Activated B cell treated with CpG ODN at 0.5 μM for 24 hours (primary cell): Measurements from ENCODE around the gene CCKAR. TPM values are rescaled to one million over a fixed set of nuclear protein-coding genes. Genes with fewer than 3 reads are reported as not detected.

Source experiments
- ATAC-seq: fragments of 200-7000 bp; cut with Tn5 transposase; one replicate; pipeline ENCODE4 v1.10.0; 2021; ENCODE audit warnings: low read depth, mild to moderate bottlenecking, moderate library complexity
- CTCF ChIA-PET: fragments of 350-600 bp; sonication (Branson Sonifier 250); formaldehyde crosslinking; loops from one replicate; lab custom pipeline; 2021; ENCODE audit warnings: antibody characterized with exemption; lab: Charles Lee
- POLR2A ChIA-PET: fragments of 350-600 bp; sonication (Branson Sonifier 250); formaldehyde crosslinking; loops from one replicate; lab custom pipeline; 2021; ENCODE audit warnings: antibody characterized with exemption; lab: Charles Lee
- DNase-seq: peaks from one replicate; pipeline ENCODE4 v3.0.0; 2022
- H3K27ac Mint-ChIP-seq: one replicate; pipeline ENCODE4 v1.8.0; 2020; ENCODE audit warnings: mixed read lengths
- H3K27me3 Mint-ChIP-seq: one replicate; pipeline ENCODE4 v1.8.0; 2021; ENCODE audit warnings: mixed read lengths
- H3K36me3 Mint-ChIP-seq: one replicate; pipeline ENCODE4 v1.8.0; 2021; ENCODE audit warnings: low read depth, mixed read lengths
- H3K4me1 Mint-ChIP-seq: one replicate; pipeline ENCODE4 v1.8.0; 2021; ENCODE audit warnings: mixed read lengths
- H3K4me3 Mint-ChIP-seq: one replicate; pipeline ENCODE4 v1.8.0; 2020; ENCODE audit warnings: mild to moderate bottlenecking, mixed read lengths
- H3K9me3 Mint-ChIP-seq: one replicate; pipeline ENCODE4 v1.8.0; 2020; ENCODE audit warnings: mixed read lengths
- CTCF ChIP-seq: fragments of 200-600 bp; IDR thresholded peaks from one replicate; pipeline ENCODE4 v1.8.0; 2022; ENCODE audit warnings: antibody characterized with exemption, mild to moderate bottlenecking
- intact Hi-C: fragments of 100-400 bp; cut with micrococcal nuclease; formaldehyde crosslinking; loops from one replicate; pipeline ENCODE4 v1.15.1; 2024
- total RNA-seq: library from RNA; stranded (reverse); gene quantifications from 2 replicates; pipeline ENCODE4 v1.2.3, GENCODE V29; 2022

Gene CCKAR
- total RNA-seq, 1 donor from 2014 or later: not detected

GRCh38 chr4:26447378-26447777 lies 42.9 kb downstream of the CCKAR start:
- CTCF ChIA-PET: no interaction called here
- peaks cover 2% of the 10 kb centered on the region for H3K9me3 Mint-ChIP-seq
- no peak for ATAC-seq

GRCh38 chr4:26441771-26442170 lies 48.5 kb downstream of the CCKAR start:
- intact Hi-C loops: no loop called here
- H3K9me3 Mint-ChIP-seq: peaks cover 2% of the 10 kb centered on the region
- H3K4me1 Mint-ChIP-seq: no peaks in the 10 kb centered on the region
- peaks cover 8% of the 10 kb centered on the region for H3K36me3 Mint-ChIP-seq
- DNase-seq (no peak), ATAC-seq (no peak)
- no peak for TF ChIP-seq CTCF
- CTCF ChIA-PET: no interaction called here
- H3K27me3 Mint-ChIP-seq: peaks cover 6% of the 10 kb centered on the region
- POLR2A ChIA-PET: no interaction called here
- H3K4me3 Mint-ChIP-seq: no peak overlapping the region
- H3K27ac Mint-ChIP-seq: no peak overlapping the region

More at GRCh38 chr4:26447378-26447777, 42.9 kb downstream of the CCKAR start:
- no peak for DNase-seq
- Mint-ChIP-seq H3K27me3 (peaks cover 6% of the 10 kb centered on the region), H3K27ac (no peak overlapping the region), H3K36me3 (no peaks in the 10 kb centered on the region), H3K4me1 (no peaks in the 10 kb centered on the region), H3K4me3 (no peak overlapping the region)
- no peak for TF ChIP-seq CTCF
- POLR2A ChIA-PET: no interaction called here
- intact Hi-C loops: no loop called here

GRCh38 chr4:26441102-26441501 lies 49.2 kb downstream of the CCKAR start:
- Mint-ChIP-seq H3K27me3 (peaks cover 5% of the 10 kb centered on the region), H3K27ac (no peak overlapping the region), H3K4me3 (no peak overlapping the region), H3K4me1 (no peaks in the 10 kb centered on the region), H3K9me3 (peaks cover 2% of the 10 kb centered on the region), H3K36me3 (peaks cover 8% of the 10 kb centered on the region)
- DNase-seq (no peak), ATAC-seq (no peak)
- ChIA-PET CTCF (no interaction called here), POLR2A (no interaction called here)
- no peak for TF ChIP-seq CTCF
- intact Hi-C loops: no loop called here

- CTCF ChIA-PET: interaction anchor here (0.8 kb wide), 2 partner anchors 18 to 592 kb away, joined by 3 to 4 read pairs; no protein-coding TSS in a partner anchor
- ATAC-seq (no peak), DNase-seq (no peak)
- intact Hi-C loops: no loop called here
- Mint-ChIP-seq H3K4me3 (no peak overlapping the region), H3K9me3 (no peaks in the 10 kb centered on the region), H3K27ac (no peak overlapping the region), H3K36me3 (peaks cover 53% of the 10 kb centered on the region), H3K27me3 (no peaks in the 10 kb centered on the region), H3K4me1 (no peaks in the 10 kb centered on the region)
- POLR2A ChIA-PET: no interaction called here
- TF ChIP-seq CTCF: no peak
Observed at GRCh38 chr4:26434030-26434639, 56.1 kb downstream of the CCKAR start.

- Mint-ChIP-seq H3K4me1 (no peaks in the 10 kb centered on the region), H3K9me3 (no peaks in the 10 kb centered on the region), H3K4me3 (no peak overlapping the region), H3K27ac (no peak overlapping the region), H3K27me3 (no peaks in the 10 kb centered on the region), H3K36me3 (peaks cover 57% of the 10 kb centered on the region)
- no peak for TF ChIP-seq CTCF
- intact Hi-C loops: no loop called here
- DNase-seq (no peak), ATAC-seq (no peak)
- POLR2A ChIA-PET: no interaction called here
- CTCF ChIA-PET: interaction anchor here (0.8 kb wide), 2 partner anchors 19 to 591 kb away, joined by 3 to 4 read pairs; no protein-coding TSS in a partner anchor
Observed at GRCh38 chr4:26433556-26433955, 56.7 kb downstream of the CCKAR start.
